ENCODE results near the gene SPATA31C1.
"Not testable (repeated sequence)": the region's sequence is repeated elsewhere in the genome, so short reads cannot be mapped to it uniquely, and the experiment has no call there.

SPATA31C1 gene

DNA sequence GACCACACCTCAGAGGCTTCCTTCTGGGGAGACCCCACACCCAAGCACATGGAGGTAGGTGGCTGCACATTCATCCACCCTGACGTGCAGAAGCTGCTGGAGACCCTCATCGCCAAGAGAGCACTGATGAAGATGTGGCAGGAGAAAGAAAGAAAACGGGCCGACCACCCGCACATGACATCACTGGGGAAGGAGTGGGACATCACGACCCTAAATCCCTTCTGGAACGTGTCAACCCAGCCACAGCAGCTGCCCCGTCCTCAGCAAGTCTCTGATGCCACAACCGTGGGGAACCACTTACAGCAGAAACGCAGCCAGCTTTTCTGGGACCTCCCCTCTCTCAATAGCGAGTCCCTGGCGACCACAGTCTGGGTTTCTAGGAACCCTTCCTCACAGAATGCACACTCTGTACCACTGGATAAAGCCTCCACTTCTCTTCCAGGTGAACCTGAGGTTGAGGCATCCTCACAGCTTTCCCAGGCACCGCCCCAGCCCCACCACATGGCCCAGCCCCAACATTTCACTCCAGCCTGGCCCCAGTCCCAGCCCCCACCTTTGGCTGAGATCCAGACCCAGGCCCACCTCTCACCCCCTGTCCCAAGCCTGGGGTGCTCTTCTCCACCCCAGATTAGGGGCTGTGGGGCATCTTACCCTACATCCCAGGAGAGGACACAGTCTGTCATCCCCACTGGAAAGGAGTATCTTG is 32.1 kb upstream of the SPATA31C1 start:
- no peak for DNase-seq
- in situ Hi-C loops (cut with HindIII; ENCODE audit: low pct_ligation_motif_present, low pct_unique_long_range_greater_than_20kb, low sequenced_read_pairs): no loop called here

DNA sequence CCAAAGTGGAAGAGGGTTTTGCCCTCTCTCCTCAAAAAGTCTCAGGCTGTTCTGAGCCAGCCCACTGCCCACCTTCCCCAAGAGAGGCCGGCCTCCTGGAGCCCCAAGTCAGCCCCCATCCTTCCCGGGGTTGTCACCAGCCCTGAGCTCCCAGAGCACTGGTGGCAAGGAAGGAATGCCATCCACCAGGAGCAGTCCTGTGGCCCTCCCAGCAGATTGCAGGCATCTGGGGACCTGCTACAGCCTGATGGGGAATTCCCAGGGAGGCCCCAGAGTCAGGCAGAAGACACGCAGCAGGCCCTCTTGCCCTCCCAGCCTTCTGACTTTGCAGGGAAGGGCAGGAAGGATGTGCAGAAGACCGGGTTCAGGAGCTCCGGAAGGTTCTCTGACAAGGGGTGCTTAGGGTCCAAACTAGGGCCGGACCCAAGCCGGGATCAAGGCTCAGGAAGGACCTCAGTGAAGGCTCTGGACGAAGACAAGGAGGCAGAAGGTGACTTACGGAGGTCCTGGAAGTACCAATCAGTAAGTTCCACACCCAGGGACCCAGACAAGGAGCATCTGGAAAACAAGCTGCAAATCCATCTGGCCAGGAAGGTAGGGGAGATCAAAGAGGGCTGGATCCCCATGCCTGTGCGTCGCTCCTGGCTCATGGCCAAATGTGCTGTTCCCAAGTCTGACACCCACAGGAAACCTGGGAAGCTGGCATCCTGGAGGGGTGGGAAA is 31.4 kb upstream of the SPATA31C1 start:
- no peak for DNase-seq
- in situ Hi-C loops (cut with HindIII; ENCODE audit: low pct_ligation_motif_present, low pct_unique_long_range_greater_than_20kb, low sequenced_read_pairs): no loop called here

DNA sequence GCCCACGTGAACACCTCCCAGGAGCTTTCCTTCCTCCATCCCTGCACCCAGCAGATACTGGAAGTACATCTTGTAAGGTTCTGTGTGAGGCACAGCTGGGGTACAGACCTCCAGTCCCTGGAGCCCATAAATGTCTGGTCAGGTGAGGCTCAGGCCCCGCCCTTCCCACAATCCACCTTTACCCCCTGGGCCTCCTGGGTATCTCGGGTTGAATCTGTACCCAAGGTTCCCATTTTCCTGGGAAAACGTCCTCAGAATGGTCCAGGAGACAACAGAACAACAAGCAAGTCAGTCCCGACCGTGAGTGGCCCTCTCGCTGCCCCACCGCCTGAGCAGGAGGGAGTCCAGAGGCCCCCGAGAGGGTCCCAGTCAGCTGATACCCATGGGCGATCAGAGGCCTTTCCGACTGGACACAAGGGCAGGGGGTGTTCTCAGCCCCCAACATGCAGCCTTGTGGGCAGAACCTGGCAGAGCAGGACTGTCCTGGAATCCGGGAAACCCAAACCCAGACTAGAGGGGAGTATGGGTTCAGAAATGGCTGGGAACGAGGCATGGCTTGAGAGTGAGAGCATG is 30.7 kb upstream of the SPATA31C1 start:
- no peak for DNase-seq
- in situ Hi-C loops (cut with HindIII; ENCODE audit: low pct_ligation_motif_present, low pct_unique_long_range_greater_than_20kb, low sequenced_read_pairs): no loop called here

DNA sequence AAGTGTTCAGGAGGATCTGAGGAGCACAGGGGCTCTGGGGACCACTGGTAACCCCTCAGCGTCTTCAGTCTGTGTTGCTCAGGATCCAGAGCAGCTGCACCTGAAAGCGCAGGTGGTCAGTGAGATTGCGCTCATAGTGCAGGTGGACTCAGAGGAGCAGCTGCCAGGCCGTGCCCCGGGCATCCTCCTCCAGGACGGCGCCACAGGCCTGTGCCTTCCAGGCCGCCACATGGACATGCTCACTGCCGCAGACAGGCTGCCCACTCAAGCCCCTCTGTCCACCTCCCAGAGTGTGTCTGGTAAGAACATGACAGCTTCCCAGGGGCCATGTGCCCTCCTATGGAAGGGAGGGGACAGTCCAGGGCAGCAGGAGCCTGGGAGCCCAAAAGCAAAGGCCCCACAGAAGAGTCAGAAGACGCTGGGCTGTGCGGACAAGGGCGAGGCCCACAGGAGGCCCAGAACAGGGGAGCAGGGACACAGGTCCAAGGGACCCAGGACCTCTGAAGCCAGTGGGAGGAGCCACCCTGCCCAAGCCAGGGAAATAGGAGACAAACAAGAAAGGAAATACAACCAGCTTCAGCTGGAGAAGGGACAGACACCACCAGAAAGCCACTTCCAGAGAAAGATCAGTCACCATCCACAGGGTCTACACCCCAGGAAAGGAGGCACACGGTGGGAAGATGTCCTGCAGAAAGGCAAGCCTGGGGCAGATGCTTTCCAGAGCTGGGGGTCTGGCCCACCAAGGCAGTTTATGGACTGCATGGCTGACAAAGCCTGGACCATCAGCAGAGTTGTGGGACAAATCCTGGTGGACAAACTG is 29.9 kb upstream of the SPATA31C1 start:
- in situ Hi-C loops (cut with HindIII; ENCODE audit: low pct_ligation_motif_present, low pct_unique_long_range_greater_than_20kb, low sequenced_read_pairs): no loop called here
- no peak for DNase-seq

DNA sequence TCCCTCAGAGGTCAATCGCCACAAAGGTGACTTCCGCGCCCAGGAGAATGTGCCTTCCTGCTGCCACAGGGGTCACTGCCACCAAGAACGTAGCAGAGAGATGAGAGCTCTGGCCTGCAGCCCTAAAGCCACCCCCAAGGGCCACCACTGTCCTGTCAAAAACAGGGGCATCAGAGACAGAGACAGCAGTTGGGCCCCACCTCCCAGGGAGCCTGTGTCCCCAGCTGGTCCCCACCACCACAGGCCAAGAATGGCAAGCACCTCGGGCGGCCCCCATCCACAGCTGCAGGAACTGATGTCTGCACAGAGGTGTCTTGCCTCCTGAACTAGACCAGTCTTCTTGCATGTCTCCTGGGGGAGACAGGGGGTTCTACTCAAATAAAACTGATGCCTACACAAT is 29.3 kb upstream of the SPATA31C1 start:
- in situ Hi-C loops (cut with HindIII; ENCODE audit: low pct_ligation_motif_present, low pct_unique_long_range_greater_than_20kb, low sequenced_read_pairs): no loop called here
- DNase-seq: no peak

DNA sequence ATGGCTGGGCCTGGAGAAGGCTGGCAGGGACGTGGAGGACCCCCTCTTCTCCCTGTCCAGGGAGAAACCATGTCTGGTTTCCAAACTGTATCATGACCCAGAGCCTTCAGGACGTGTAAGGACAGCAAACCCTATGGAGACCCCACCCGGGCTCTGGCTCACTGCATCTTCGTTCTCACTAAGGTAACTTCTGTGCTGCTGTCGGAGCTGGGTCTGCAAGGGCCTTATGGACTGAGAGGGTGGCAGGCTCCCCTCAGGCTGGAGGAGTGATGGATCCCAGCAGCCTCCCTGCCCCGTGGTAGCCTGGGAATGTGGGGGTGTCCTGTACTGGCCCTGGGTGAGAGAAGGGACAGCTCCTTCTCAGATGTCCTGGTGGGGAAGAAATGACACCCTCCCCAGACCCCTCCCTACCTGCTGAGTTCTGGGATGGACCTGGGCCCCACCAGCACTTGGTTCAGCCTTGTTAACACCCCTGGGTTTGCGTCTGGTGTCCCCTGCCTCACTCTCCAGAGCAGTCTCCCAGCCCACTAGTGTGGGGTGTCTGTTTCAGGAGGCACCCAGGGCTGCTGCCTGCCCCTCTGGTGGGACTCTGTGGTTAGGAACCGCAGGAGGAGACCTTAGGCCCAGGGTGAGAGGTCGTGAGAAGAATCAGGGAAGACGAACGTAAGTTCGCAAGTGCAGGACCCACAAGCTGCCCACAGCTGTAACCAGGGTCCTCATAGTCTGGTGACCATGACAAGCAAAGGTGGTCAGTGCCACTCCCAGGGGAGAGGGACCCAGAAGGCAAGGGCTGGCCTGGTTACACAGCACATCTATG is 28.5 kb upstream of the SPATA31C1 start:
- in situ Hi-C loops (cut with HindIII; ENCODE audit: low pct_ligation_motif_present, low pct_unique_long_range_greater_than_20kb, low sequenced_read_pairs): no loop called here

DNA sequence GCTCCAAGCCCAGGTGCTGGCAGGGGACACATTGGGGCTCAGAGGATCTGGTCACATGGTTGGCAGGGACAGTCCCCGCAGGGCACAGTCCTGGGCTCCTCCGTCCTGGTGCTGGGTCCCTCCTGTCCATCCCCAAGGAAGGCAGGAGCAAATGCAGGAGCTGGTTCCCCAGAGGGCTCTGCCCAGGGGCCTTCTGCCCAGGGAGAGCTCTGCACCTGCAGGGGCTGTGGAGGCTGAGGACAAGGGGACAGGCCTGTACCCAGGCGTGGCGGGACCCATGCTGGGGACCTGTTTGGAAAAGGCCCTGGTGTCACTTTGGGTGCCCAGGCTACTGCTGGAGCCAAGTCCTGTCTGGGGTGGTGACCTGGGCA is 27.9 kb upstream of the SPATA31C1 start:
- DNase-seq: no peak
- in situ Hi-C loops (cut with HindIII; ENCODE audit: low pct_ligation_motif_present, low pct_unique_long_range_greater_than_20kb, low sequenced_read_pairs): no loop called here

More for the DNA sequence above, 28.5 kb upstream of the SPATA31C1 start:
- DNase-seq: no peak

DNA sequence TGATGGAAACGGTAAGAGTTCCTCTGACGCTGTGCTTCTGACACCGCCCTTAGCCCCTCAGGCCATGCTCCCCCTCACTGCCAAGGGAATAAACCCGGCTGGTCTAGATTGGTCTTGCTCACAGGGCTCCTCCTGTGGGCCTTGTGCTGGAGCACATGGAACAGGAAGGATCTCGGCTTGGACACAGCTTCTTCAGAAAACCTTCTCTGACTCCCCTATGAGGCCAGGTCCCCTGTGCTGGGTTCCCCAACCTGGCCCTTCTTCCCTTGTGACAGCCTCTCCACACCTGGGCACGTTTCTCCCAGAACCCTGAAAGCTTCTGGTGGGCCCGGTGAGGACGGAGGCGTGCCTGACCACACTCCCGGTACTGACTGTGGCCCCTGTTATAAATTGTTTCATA is 26.9 kb upstream of the SPATA31C1 start:
- in situ Hi-C loops (cut with HindIII; ENCODE audit: low pct_ligation_motif_present, low pct_unique_long_range_greater_than_20kb, low sequenced_read_pairs): no loop called here
- DNase-seq: no peak

DNA sequence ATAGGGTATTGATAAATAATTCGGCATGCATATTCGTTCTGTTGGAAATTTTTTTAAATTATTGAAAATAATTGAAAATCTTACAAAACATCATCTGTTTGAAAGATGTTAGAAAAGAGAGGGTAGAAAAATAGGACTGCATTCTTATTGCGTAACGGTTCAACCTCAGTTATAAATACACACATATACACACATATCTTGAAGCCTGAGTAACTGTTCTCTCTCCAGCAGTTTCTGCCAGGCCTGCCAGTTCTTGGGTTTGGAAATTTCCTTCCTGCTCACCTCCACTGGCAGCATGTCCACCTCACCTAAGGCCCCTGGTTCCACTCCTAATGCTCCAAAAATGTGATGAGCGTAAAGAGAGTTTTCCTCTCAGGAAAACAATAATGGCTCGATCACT is 26.0 kb upstream of the SPATA31C1 start:
- DNase-seq: no peak
- in situ Hi-C loops (cut with HindIII; ENCODE audit: low pct_ligation_motif_present, low pct_unique_long_range_greater_than_20kb, low sequenced_read_pairs): no loop called here

DNA sequence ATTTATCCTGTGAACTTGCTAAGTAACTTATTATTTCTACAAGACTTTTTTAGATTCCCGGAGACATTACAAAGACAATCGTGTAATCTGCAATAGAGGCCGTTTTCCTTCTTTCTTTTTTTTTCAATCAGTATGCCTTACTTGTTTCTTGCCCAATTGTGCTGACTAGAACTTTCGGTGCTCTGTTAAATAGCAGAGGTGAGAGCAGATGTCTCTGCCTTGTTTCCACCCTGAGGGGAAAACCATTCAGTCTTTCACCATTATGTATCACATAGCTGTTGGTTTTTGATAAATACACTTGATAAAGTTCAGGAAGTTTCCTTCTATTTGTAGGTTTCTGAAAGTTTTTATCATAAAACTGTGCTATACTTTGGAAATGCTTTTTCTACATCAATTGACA is 24.8 kb upstream of the SPATA31C1 start:
- DNase-seq: no peak
- in situ Hi-C loops (cut with HindIII; ENCODE audit: low pct_ligation_motif_present, low pct_unique_long_range_greater_than_20kb, low sequenced_read_pairs): no loop called here

DNA sequence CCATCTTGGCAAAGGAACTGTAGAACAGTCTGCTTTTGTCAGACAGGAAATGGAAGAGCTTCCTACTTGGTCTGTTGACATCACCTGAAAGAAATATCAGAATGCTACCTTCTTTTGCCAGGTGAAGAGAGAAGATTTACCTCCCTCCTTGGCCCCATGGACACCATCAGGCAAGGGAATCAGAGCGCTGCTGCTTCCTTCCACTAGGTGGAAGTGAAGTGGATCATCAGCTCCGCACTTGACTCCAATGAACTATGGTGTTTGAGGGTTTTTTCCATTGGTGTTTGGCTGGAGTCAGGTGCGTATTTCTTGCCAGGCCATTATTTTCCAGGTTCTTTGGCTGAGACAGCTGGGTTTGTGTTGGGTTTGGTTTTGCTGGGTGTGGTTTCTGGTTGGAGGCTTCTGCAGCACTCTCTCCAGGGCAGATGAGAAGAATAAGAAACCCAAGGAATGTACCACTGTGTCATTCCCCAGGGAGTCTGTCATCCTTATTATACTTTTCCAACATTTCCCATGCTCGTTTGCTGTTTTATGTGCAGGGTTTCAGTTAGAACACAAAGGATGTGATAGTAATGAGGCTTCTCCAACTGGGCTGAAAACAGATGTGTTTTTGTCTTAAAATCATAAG is 22.6 kb upstream of the SPATA31C1 start:
- DNase-seq: no peak
- in situ Hi-C loops (cut with HindIII; ENCODE audit: low pct_ligation_motif_present, low pct_unique_long_range_greater_than_20kb, low sequenced_read_pairs): no loop called here

DNA sequence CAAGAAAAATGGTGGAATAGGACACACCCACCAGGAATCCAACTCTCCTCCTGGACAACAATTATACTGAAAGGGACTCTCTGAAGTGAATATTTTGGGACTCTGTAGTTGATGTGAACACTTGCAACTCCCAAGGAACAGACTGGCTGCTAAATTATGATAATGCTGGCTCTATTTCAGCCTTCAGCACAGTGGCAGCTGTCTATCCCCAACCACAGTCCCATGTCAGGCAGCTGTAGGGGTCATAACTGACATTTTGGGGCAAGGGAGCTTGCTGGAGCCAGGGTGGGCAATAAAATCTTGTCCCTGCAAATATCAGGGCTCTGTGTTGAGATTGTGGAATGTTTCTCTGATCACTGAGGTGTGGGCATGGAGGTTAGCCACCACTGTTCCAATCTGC is 20.9 kb upstream of the SPATA31C1 start:
- in situ Hi-C loops (cut with HindIII; ENCODE audit: low pct_ligation_motif_present, low pct_unique_long_range_greater_than_20kb, low sequenced_read_pairs): no loop called here
- DNase-seq: no peak

DNA sequence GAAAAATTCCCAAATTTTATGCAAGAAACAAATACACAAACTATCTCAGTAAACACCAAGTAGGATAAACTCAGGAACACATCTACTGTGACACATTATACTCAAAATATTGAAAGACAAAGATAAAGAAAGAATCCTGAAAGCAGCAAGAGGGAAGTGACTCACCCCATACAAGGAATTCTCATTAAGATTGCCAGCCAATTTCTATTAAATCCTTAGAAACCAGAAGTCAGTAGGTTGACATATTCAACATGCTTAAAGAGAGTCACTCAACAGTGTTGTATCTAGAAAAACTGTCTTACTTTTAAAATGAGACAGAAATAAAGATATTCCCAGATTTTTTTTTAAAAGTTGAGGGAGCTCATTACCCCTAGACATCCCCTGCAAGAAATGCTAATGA is 19.6 kb upstream of the SPATA31C1 start:
- DNase-seq: no peak
- in situ Hi-C loops (cut with HindIII; ENCODE audit: low pct_ligation_motif_present, low pct_unique_long_range_greater_than_20kb, low sequenced_read_pairs): no loop called here

DNA sequence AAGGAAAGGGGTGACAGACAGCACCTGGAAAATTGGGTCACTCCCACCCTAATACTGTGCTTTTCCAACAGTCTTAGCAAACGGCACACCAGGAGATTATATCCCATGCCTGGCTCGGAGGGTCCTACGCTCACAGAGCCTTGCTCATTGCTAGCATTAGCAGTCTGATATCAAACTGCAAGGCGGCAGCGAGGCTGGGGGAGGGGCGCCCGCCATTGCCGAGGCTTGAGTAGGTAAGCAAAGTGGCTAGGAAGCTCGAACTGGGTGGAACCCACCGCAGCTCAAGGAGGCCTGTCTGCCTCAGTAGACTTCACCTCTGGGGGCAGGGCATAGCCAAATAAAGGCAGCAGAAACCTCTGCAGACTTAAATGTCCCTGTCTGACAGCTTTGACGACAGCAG is 15.4 kb upstream of the SPATA31C1 start:
- in situ Hi-C loops (cut with HindIII; ENCODE audit: low pct_ligation_motif_present, low pct_unique_long_range_greater_than_20kb, low sequenced_read_pairs); DNase-seq: not testable (repeated sequence)

DNA sequence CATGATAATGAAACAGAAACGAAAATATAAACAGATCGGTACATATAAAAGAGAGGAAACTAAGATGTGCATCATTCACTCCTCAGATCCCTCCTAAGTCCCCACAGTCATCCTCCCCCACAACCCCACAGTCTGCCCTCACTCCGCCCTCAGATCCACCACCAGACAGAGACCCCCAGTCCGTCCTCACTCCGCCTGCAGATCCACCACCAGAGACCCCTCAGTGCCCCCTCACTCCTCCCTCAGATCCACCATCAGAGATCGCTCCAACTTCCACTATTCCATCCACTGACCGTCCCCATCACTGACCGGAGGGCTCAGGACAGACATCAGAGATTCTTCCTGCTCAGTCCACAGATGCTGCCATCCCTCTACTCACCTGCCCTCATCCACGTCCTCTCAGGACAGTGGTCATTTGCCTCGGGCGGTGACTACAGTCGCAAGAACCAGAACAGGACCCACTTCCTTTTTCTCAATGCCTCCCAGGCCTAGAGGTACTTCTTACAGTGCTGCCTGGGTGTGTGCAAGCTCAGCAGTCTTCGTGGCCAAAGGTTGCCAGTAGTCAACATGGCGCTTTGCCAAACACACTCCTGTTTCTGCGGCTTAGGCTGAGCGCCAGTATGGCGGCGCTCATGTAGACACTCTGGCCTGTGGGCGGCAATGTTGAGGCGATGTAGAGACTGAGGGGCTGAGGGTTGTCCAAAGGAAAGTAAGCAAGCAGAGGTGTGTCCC is 8.3 kb upstream of the SPATA31C1 start:
- in situ Hi-C loops (cut with HindIII; ENCODE audit: low pct_ligation_motif_present, low pct_unique_long_range_greater_than_20kb, low sequenced_read_pairs): no loop called here
- DNase-seq: no peak

DNA sequence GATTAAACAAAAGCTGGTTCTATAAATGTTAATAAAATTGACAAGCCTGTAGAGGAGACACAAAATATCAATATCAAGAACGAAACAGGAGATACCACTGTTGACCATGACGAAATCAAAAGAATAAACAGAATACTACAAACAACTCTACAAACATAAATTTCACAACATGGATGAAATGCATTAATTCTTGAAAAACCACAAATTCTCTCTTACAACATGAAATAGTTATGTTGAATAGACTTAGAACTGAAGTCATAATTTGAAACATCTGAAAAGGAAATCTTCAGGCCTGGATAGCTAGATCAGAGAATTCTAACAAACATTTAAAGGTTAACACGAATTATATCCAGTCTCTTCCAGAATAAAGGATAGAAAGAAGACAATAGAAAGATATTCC is 6.9 kb upstream of the SPATA31C1 start:
- in situ Hi-C loops (cut with HindIII; ENCODE audit: low pct_ligation_motif_present, low pct_unique_long_range_greater_than_20kb, low sequenced_read_pairs): no loop called here
- DNase-seq: no peak

DNA sequence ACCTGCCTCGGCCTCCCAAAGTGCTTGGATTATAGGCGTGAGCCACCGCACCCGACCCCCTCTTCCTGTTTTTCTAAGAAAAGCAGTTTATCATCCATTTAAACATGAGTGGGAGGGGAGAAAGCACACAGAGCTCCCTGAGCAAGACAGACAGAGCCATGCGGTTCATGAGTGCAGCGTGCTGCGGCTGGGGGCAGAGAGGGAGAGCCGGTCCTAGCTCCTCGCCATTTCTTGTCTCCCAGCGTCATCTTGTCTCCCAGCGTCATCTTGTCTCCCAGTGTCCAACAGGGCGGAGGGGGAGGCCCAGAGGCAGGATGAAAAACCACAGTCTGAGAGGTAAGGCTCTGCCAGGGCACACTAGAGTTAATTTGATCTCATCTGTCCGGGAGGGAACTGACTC is 1.3 kb downstream of the SPATA31C1 start:
- DNase-seq; in situ Hi-C loops (cut with HindIII; ENCODE audit: low pct_ligation_motif_present, low pct_unique_long_range_greater_than_20kb, low sequenced_read_pairs): not testable (repeated sequence)

All from ACHN (cell line).